H9 (cell line): ENCODE data around the gene MON2. TPM values are rescaled to one million over a fixed set of nuclear protein-coding genes. Genes with fewer than 3 reads are reported as not detected.

Experiments
- DNase-seq: peaks from one replicate; pipeline ENCODE4 v3.0.0-alpha.2; 2017
- H2AFZ ChIP-seq: one replicate; pipeline ENCODE4 v1.6.1; 2013; ENCODE audit warnings: mild to moderate bottlenecking, low read length, control low read depth, moderate library complexity
- H2AK5ac ChIP-seq: 2 replicates; pipeline ENCODE4 v1.6.1; 2013; ENCODE audit warnings: low read length, control low read depth, mixed read lengths; ENCODE audit not compliant: insufficient read length
- H2BK120ac ChIP-seq: one replicate; pipeline ENCODE4 v1.6.1; 2013; ENCODE audit warnings: low read depth, mild to moderate bottlenecking, low read length, control low read depth, inconsistent platforms; ENCODE audit not compliant: poor library complexity, severe bottlenecking
- H2BK12ac ChIP-seq: 2 replicates; pipeline ENCODE4 v1.6.1; 2013; ENCODE audit warnings: low read length, control low read depth, mixed read lengths, low read depth; ENCODE audit not compliant: insufficient read length
- H2BK15ac ChIP-seq: 2 replicates; pipeline ENCODE4 v1.6.1; 2013; ENCODE audit warnings: low read depth, low read length, control low read depth
- H2BK20ac ChIP-seq: one replicate; pipeline ENCODE4 v1.6.1; 2013; ENCODE audit warnings: low read depth, mild to moderate bottlenecking, low read length, control low read depth, inconsistent platforms; ENCODE audit not compliant: poor library complexity, severe bottlenecking
- H2BK5ac ChIP-seq: 2 replicates; pipeline ENCODE4 v1.6.1; 2013; ENCODE audit warnings: low read length, control low read depth, mixed read lengths; ENCODE audit not compliant: insufficient read length
- H3K14ac ChIP-seq: 2 replicates; pipeline ENCODE4 v1.6.1; 2013; ENCODE audit warnings: low read length, control low read depth; ENCODE audit not compliant: insufficient read depth
- H3K18ac ChIP-seq: 2 replicates; pipeline ENCODE4 v1.6.1; 2013; ENCODE audit warnings: low read depth, mild to moderate bottlenecking, mixed read lengths, low read length, control low read depth; ENCODE audit not compliant: insufficient read length
- H3K23ac ChIP-seq: 2 replicates; pipeline ENCODE4 v1.6.1; 2013; ENCODE audit warnings: low read length, control low read depth, mixed read lengths, low read depth; ENCODE audit not compliant: insufficient read length
- H3K23me2 ChIP-seq: 2 replicates; pipeline ENCODE4 v1.6.1; 2013; ENCODE audit warnings: low read depth, mild to moderate bottlenecking, mixed read lengths, low read length, control low read depth; ENCODE audit not compliant: insufficient read length, poor library complexity, severe bottlenecking
- H3K27ac ChIP-seq: 2 replicates; pipeline ENCODE4 v1.5.1; 2013; ENCODE audit warnings: low read length, control low read depth, mixed read lengths, low read depth; ENCODE audit not compliant: insufficient read length
- H3K27me3 ChIP-seq: 2 replicates; pipeline ENCODE4 v1.6.1; 2013; ENCODE audit warnings: low read length, control low read depth, inconsistent platforms; ENCODE audit not compliant: insufficient read depth
- H3K4ac ChIP-seq: 2 replicates; pipeline ENCODE4 v1.6.1; 2013; ENCODE audit warnings: low read depth, mild to moderate bottlenecking, control low read depth, inconsistent platforms, low read length, moderate library complexity
- H3K4me1 ChIP-seq: 2 replicates; pipeline ENCODE4 v1.6.1; 2013; ENCODE audit warnings: low read length, control low read depth, inconsistent platforms; ENCODE audit not compliant: insufficient read depth
- H3K4me2 ChIP-seq: 2 replicates; pipeline ENCODE4 v1.6.1; 2013; ENCODE audit warnings: low read length, control low read depth, mixed read lengths; ENCODE audit not compliant: insufficient read length, insufficient read depth
- H3K56ac ChIP-seq: 2 replicates; pipeline ENCODE4 v1.6.1; 2013; ENCODE audit warnings: low read depth, mild to moderate bottlenecking, mixed read lengths, low read length, control low read depth; ENCODE audit not compliant: insufficient read length
- H3K79me1 ChIP-seq: 2 replicates; pipeline ENCODE4 v1.6.1; 2013; ENCODE audit warnings: low read depth, mild to moderate bottlenecking, moderate library complexity, low read length, control low read depth, inconsistent platforms; ENCODE audit not compliant: insufficient read depth, poor library complexity, severe bottlenecking
- H3K79me2 ChIP-seq: 2 replicates; pipeline ENCODE4 v1.6.1; 2013; ENCODE audit warnings: low read length, control low read depth, inconsistent platforms; ENCODE audit not compliant: insufficient read depth
- H3K9ac ChIP-seq: 2 replicates; pipeline ENCODE4 v1.6.1; 2013; ENCODE audit warnings: low read length, control low read depth, mixed read lengths; ENCODE audit not compliant: insufficient read length; ENCODE audit errors: extremely low read depth
- H3K9me3 ChIP-seq: one replicate; pipeline ENCODE4 v1.6.1; 2013; ENCODE audit warnings: low read depth, low read length, inconsistent platforms; ENCODE audit not compliant: control insufficient read depth
- H3T11ph ChIP-seq: one replicate; pipeline ENCODE4 v1.6.1; 2013; ENCODE audit warnings: mild to moderate bottlenecking, low read length, control low read depth, inconsistent platforms
- H4K20me1 ChIP-seq: one replicate; pipeline ENCODE4 v1.6.1; 2013; ENCODE audit not compliant: control insufficient read depth, insufficient read length, insufficient read depth
- H4K5ac ChIP-seq: 2 replicates; pipeline ENCODE4 v1.6.1; 2013; ENCODE audit warnings: low read depth, mild to moderate bottlenecking, mixed read lengths, low read length, control low read depth; ENCODE audit not compliant: insufficient read length
- H4K8ac ChIP-seq: replicated peaks from 2 replicates; pipeline ENCODE4 v1.6.1; 2013; ENCODE audit warnings: low read length, control low read depth, mixed read lengths, low read depth; ENCODE audit not compliant: insufficient read length
- H4K91ac ChIP-seq: 2 replicates; pipeline ENCODE4 v1.6.1; 2013; ENCODE audit warnings: low read depth, mild to moderate bottlenecking, moderate library complexity, mixed read lengths, low read length, control low read depth; ENCODE audit not compliant: insufficient read length
- H3K27ac Mint-ChIP-seq, 3 experiments: 2 replicates in 2 of 3; 3 replicates in 1 of 3; pipeline ENCODE4 v1.8.0; 2020 to 2021; ENCODE audit warnings: mixed read lengths in 3 of 3, mild to moderate bottlenecking in 1 of 3, moderate library complexity in 1 of 3
- H3K27me3 Mint-ChIP-seq: 2 replicates; pipeline ENCODE4 v1.8.0; 2021; ENCODE audit warnings: low read depth, mild to moderate bottlenecking, moderate library complexity, mixed read lengths
- H3K36me3 Mint-ChIP-seq, 3 experiments: 2 replicates in 2 of 3; 3 replicates in 1 of 3; pipeline ENCODE4 v1.8.0; 2020 to 2021; ENCODE audit warnings: low read depth in 3 of 3, mixed read lengths in 3 of 3; ENCODE audit not compliant: insufficient read depth in 1 of 3
- H3K4me1 Mint-ChIP-seq, 2 experiments: 2 replicates each; pipeline ENCODE4 v1.8.0; 2020; ENCODE audit warnings: mixed read lengths in 2 of 2
- H3K4me3 Mint-ChIP-seq, 2 experiments: 2 replicates in 1 of 2; 3 replicates in 1 of 2; pipeline ENCODE4 v1.8.0; 2020 to 2021; ENCODE audit warnings: mild to moderate bottlenecking in 2 of 2, mixed read lengths in 2 of 2, moderate library complexity in 1 of 2
- H3K9me3 Mint-ChIP-seq, 2 experiments: 2 replicates in 1 of 2; 3 replicates in 1 of 2; pipeline ENCODE4 v1.8.0; 2020; ENCODE audit warnings: mild to moderate bottlenecking in 2 of 2, mixed read lengths in 2 of 2, moderate library complexity in 1 of 2
- WGBS: extraction: QIAGEN DNeasy Blood & Tissue Kit; methylation state at CpG from one replicate; pipeline ENCODE4 v1.1.7; 2013; ENCODE audit warnings: missing lambda C conversion rate, low lambda C conversion rate, mixed read lengths; ENCODE audit not compliant: insufficient read length; ENCODE audit errors: extremely low coverage; 5-methylcytosine and 5-hydroxymethylcytosine counted together
- total RNA-seq: library from RNA; stranded (reverse); gene quantifications from 2 replicates; pipeline ENCODE4 v1.2.1, GENCODE V29; 2021
- TF ChIP-seq, protein P1 (sequence below): fragments of 200-600 bp; sonication (generic); conservative IDR thresholded peaks from 3 replicates; pipeline ENCODE4 v1.8.0; 2021; ENCODE audit warnings: antibody characterized with exemption, mild to moderate bottlenecking

The MON2 gene
- total RNA-seq, 1 experiment from 2014 or later, result 21.9 TPM

- Histone ChIP-seq H3K27ac (no peak overlapping the region), H2BK5ac (no peak overlapping the region), H3K9me3 (no peaks in the 10 kb centered on the region), H3K4me1 (peaks cover 7% of the 10 kb centered on the region; the same call in 1 of the 2 replicates), H3K18ac (no peak overlapping the region), H2BK15ac (no peak overlapping the region), H3K4ac (no peak overlapping the region), H3K23ac (no peak overlapping the region), H2BK120ac (no peak overlapping the region), H4K8ac (no peak overlapping the region), H3T11ph (no peak overlapping the region), H4K5ac (no peak overlapping the region), H3K4me2 (no peak overlapping the region), H3K9ac (no peak overlapping the region), H3K79me1 (no peaks in the 10 kb centered on the region), H3K79me2 (no peaks in the 10 kb centered on the region), H3K27me3 (no peaks in the 10 kb centered on the region), H2BK12ac (no peak overlapping the region), H4K91ac (no peak overlapping the region), H3K23me2 (no peaks in the 10 kb centered on the region), H3K14ac (no peak overlapping the region), H2BK20ac (no peak overlapping the region), H2AK5ac (no peak overlapping the region), H2AFZ (no peak overlapping the region), H4K20me1 (no peaks in the 10 kb centered on the region), H3K56ac (no peak overlapping the region)
- TF ChIP-seq, protein P1, sequence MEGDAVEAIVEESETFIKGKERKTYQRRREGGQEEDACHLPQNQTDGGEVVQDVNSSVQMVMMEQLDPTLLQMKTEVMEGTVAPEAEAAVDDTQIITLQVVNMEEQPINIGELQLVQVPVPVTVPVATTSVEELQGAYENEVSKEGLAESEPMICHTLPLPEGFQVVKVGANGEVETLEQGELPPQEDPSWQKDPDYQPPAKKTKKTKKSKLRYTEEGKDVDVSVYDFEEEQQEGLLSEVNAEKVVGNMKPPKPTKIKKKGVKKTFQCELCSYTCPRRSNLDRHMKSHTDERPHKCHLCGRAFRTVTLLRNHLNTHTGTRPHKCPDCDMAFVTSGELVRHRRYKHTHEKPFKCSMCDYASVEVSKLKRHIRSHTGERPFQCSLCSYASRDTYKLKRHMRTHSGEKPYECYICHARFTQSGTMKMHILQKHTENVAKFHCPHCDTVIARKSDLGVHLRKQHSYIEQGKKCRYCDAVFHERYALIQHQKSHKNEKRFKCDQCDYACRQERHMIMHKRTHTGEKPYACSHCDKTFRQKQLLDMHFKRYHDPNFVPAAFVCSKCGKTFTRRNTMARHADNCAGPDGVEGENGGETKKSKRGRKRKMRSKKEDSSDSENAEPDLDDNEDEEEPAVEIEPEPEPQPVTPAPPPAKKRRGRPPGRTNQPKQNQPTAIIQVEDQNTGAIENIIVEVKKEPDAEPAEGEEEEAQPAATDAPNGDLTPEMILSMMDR, result no peak
- Mint-ChIP-seq H3K4me1 (peaks cover 40 to 44% of the 10 kb centered on the region in 2 experiments), H3K4me3 (no peak overlapping the region), H3K27ac (no peak overlapping the region), H3K9me3 (no peaks in the 10 kb centered on the region), H3K36me3 (peaks cover 5 to 22% (median 20%) of the 10 kb centered on the region in 3 experiments; a peak in 5 of 7 replicates), H3K27me3 (peaks cover 35% of the 10 kb centered on the region)
- DNase-seq, result no peak
- no CpG with 5 or more reads among the region's 2 CpGs for WGBS
Measured at GRCh38 chr12:62643486-62643885, 176.9 kb downstream of the MON2 start.
